ENCODE results near the gene SPATA46. TPM values are rescaled to one million over a fixed set of nuclear protein-coding genes. Genes with fewer than 3 reads are reported as not detected.

SPATA46 gene
- total and polyA plus RNA-seq, 9 of the 15 experiments (the other 6 are each of a cell fraction or from before 2014, with no cell fraction given): 0.04 to 0.11 TPM; not detected in 7

DNA sequence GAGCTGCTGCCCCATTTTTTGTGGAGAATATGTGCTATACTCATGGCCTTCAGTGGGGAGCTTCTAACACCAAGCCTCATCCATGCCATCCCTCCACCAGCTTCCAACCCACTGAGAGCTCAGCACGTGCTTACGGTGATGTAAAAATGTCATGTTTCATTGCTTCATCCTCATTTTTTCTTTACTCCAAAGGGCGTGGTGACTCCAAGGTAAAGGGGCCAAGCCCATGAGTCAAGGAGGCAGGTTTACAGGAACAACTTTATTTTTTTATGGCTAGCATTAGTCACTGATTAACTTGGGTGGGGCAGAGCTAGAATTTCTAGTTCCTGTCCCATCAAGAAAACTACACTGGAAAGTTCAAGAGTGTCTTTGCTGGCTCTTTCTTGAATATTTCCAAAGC, 4.7 kb upstream of the SPATA46 start, which contains the start of gene C1orf226 (continued):
- TF ChIP-seq, protein P1, sequence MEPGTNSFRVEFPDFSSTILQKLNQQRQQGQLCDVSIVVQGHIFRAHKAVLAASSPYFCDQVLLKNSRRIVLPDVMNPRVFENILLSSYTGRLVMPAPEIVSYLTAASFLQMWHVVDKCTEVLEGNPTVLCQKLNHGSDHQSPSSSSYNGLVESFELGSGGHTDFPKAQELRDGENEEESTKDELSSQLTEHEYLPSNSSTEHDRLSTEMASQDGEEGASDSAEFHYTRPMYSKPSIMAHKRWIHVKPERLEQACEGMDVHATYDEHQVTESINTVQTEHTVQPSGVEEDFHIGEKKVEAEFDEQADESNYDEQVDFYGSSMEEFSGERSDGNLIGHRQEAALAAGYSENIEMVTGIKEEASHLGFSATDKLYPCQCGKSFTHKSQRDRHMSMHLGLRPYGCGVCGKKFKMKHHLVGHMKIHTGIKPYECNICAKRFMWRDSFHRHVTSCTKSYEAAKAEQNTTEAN (CRISPR knock-in tag; IDR thresholded peaks at IDR 0.05): no peak
- TF ChIP-seq, protein P2, sequence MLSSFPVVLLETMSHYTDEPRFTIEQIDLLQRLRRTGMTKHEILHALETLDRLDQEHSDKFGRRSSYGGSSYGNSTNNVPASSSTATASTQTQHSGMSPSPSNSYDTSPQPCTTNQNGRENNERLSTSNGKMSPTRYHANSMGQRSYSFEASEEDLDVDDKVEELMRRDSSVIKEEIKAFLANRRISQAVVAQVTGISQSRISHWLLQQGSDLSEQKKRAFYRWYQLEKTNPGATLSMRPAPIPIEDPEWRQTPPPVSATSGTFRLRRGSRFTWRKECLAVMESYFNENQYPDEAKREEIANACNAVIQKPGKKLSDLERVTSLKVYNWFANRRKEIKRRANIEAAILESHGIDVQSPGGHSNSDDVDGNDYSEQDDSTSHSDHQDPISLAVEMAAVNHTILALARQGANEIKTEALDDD (IDR thresholded peaks at IDR 0.05): peak; percentile 70; the same call in 1 of the 2 replicates
- no peak for TF ChIP-seq SMARCB1 (IDR thresholded peaks at IDR 0.05; ENCODE audit: insufficient read length, low read depth)

DNA sequence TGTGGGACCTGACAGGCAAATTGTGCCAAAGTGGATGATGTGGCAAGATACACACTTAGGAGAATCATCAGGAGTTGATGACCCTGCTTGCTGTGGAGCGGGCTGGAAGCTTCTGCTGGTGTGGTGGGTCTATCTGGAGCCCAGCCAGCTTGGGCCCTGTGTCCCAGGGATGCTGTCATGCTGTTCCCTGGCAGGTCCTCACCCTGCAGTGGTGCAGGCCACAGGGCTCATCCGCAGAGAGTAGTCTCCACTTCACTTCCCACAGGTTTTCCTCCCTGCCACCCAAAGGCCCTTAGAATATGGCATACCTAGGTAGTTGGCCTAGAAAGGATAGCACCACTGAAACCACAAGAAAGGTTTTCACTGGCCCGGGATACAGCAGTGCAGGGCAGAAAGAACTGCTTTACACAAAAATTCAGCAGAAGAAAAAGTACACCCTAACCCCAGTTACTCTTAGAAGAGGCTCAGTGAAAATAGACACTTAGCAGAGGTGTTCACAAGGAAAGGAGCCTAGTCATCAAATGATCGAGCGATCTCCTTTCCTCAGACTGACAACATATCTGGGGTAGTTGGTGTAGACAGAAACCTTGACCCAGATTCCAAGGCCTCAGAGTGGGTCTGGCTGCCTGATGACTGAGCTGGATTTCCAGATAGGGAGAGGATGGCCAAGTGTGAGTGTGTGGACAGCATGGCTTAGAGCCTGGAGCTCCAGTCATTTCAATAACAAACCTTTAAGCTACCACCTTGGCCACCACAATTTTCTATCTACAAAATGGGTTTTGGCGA, 3.6 kb upstream of the SPATA46 start:
- CTCF ChIA-PET (ENCODE audit: low intra/inter-chr PET ratio): no interaction called here
- TF ChIP-seq CBFA2T3 (IDR thresholded peaks at IDR 0.05) (peak; percentile 69; the same call in 1 of the 2 replicates), MAFK (IDR thresholded peaks at IDR 0.05; ENCODE audit: low read length) (peak; percentile 72), MEIS2 (IDR thresholded peaks at IDR 0.05; ENCODE audit: partially characterized antibody) (peak; percentile 51), NFE2 (IDR thresholded peaks at IDR 0.05; ENCODE audit: low read depth) (peak; percentile 89), DPF2 (IDR thresholded peaks at IDR 0.05) (peak; percentile 68), GTF2A2 (tag; IDR thresholded peaks at IDR 0.05) (no peak), CTBP1 (IDR thresholded peaks at IDR 0.05; ENCODE audit: borderline replicate concordance) (0 out of 2 replicates have a peak, but pooled peaks have one; percentile 25), JUND (IDR thresholded peaks at IDR 0.05; ENCODE audit: borderline replicate concordance, low read depth, low read length) (peak; percentile 56; the same call in 1 of the 2 replicates), JUND (tag; IDR thresholded peaks at IDR 0.05; ENCODE audit: borderline replicate concordance, low read depth, low read length) (peak; percentile 37; the same call in 1 of the 3 replicates), TRIM24 (IDR thresholded peaks at IDR 0.05) (no peak), SMAD4 (CRISPR knock-in tag; conservative IDR thresholded peaks at IDR 0.05) (peak; percentile 86), NUFIP1 (IDR thresholded peaks at IDR 0.05; ENCODE audit: partially characterized antibody) (peak; percentile 35), MTA3 (IDR thresholded peaks at IDR 0.05; ENCODE audit: borderline replicate concordance) (no peak)
- TF ChIP-seq, protein P3, sequence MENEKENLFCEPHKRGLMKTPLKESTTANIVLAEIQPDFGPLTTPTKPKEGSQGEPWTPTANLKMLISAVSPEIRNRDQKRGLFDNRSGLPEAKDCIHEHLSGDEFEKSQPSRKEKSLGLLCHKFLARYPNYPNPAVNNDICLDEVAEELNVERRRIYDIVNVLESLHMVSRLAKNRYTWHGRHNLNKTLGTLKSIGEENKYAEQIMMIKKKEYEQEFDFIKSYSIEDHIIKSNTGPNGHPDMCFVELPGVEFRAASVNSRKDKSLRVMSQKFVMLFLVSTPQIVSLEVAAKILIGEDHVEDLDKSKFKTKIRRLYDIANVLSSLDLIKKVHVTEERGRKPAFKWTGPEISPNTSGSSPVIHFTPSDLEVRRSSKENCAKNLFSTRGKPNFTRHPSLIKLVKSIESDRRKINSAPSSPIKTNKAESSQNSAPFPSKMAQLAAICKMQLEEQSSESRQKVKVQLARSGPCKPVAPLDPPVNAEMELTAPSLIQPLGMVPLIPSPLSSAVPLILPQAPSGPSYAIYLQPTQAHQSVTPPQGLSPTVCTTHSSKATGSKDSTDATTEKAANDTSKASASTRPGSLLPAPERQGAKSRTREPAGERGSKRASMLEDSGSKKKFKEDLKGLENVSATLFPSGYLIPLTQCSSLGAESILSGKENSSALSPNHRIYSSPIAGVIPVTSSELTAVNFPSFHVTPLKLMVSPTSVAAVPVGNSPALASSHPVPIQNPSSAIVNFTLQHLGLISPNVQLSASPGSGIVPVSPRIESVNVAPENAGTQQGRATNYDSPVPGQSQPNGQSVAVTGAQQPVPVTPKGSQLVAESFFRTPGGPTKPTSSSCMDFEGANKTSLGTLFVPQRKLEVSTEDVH (IDR thresholded peaks at IDR 0.05; ENCODE audit: low read depth, partially characterized antibody): no peak

More for the DNA sequence above, 3.6 kb upstream of the SPATA46 start:
- H2AFZ ChIP-seq (ENCODE audit: low read depth, low read length): peak overlapping the region; percentile 56
- POLR2A ChIA-PET: interaction anchor here (0.9 to 1.9 kb wide), 6 partner anchors 9 to 186 kb away, joined by 3 to 10 read pairs (median 3); no protein-coding TSS in a partner anchor
- H3K4me3 ChIP-seq: no peak overlapping the region
- in situ Hi-C loops (cut with MboI) (no loop called here), intact Hi-C loops (cut with micrococcal nuclease) (no loop called here)
- no peaks in the 10 kb centered on the region for H3K27me3 ChIP-seq (ENCODE audit: control insufficient read depth in 2 of 2, insufficient read depth in 2 of 2, low read length in 2 of 2)
- H3K27ac ChIP-seq (ENCODE audit: extremely low read depth, low read depth, low read length): peak overlapping the region; percentile 43
- ATAC-seq: peak; percentile 66
- peaks cover 2% of the 10 kb centered on the region for H3K9me1 ChIP-seq (ENCODE audit: control insufficient read depth, insufficient read depth, low read length)
- peak overlapping the region; percentile 11 to 20; a peak in 1 of 4 replicates for H3K9ac ChIP-seq (ENCODE audit: insufficient read depth in 1 of 2, low read depth in 2 of 2, low read length in 2 of 2)
- no TSS peak for BruUV-seq (replicated peaks)
- H3K79me2 ChIP-seq (ENCODE audit: control insufficient read depth, insufficient read depth, low read length): peaks cover 4% of the 10 kb centered on the region; the same call in 2 of the 3 replicates
- FAIRE-seq: peak; percentile 87
- H3K4me2 ChIP-seq (ENCODE audit: insufficient read depth, low read length): peak overlapping the region; percentile 11; the same call in 1 of the 2 replicates
- no peaks in the 10 kb centered on the region for H4K20me1 ChIP-seq (replicated peaks; ENCODE audit: control insufficient read depth, insufficient read depth, low read length)
- H3K9me3 ChIP-seq (replicated peaks; ENCODE audit: control insufficient read depth, insufficient read depth, low read depth, low read length): no peaks in the 10 kb centered on the region
- peaks cover 38 to 61% of the 10 kb centered on the region in 2 experiments; a peak in 4 of 5 replicates for H3K4me1 ChIP-seq (replicated peaks in 1 of 2; ENCODE audit: control insufficient read depth in 2 of 2, insufficient read depth in 2 of 2, low read length in 2 of 2)
- WGBS (ENCODE audit: insufficient coverage, low coverage, missing lambda C conversion rate): 46% methylated on average over 6 of the region's 6 CpGs
- peak; percentile 43 to 80 (median 62) for DNase-seq (ENCODE audit: extremely low read depth in 1 of 4, low spot score in 3 of 4)
- no peaks in the 10 kb centered on the region; the same call in 2 of the 3 replicates for H3K36me3 ChIP-seq (ENCODE audit: control insufficient read depth, insufficient read depth, low read length)
